ENCODE measurements around the gene GABRA4.

The GABRA4 gene

DNA sequence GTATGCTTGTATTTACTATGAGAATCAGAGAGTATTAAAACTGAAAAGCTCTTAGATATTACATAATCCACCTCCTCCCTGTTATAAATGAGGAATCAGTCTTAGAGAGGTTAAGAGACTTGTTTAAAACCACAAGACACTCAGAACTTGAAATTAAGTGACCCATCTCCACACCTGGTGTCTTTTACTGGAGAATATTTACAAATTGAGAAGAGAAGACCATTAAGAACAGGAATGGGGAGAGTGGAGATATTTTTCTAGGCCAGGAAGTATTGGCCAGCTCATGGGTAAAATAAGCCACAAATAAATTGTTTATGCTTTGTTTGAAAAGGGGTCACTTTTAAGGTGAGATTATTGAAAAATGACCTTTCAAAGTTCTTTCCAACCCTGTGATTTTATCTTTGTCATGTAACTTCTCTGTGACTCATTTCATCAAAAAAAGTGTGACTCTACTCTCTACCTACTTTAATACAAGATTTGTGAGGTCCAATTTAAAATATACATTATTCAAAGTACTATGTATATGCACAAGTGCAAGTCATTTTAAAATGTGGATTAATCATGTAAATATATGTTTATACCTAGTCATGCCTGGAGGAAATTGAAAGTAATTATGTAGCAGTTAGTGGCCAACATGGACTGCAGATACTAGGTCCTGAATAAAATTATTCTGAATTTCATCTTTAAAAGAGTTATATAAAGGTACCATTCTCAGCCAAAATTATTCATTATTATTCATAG is 68.4 kb downstream of the GABRA4 start (continued):
- TF ChIP-seq, protein P1, sequence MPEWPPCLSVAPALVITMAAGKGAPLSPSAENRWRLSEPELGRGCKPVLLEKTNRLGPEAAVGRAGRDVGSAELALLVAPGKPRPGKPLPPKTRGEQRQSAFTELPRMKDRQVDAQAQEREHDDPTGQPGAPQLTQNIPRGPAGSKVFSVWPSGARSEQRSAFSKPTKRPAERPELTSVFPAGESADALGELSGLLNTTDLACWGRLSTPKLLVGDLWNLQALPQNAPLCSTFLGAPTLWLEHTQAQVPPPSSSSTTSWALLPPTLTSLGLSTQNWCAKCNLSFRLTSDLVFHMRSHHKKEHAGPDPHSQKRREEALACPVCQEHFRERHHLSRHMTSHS (tag by site-specific recombination; IDR thresholded peaks at IDR 0.05) = no peak

DNA sequence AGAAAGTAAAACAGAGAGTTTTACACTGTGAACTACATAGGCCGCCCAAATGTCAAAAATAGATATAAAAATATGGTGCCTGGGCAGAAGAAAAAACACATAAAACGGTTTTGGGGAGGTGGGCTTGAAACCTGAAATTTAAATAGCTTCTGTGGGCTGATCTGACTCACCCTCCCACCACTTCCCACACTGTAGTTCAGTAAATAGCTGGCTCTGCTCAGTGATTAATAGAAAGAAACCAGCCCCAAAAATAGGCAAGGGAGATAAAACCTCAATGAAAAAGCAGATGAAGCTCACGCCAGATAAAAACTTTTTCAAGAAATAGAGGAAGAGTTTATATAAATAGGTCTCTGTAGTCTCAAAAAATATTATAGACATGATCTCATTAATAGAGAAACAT is 71.2 kb downstream of the GABRA4 start:
- Histone ChIP-seq H3K27ac (ENCODE audit: extremely low read depth, low read depth, low read length) (no peak overlapping the region), H3K36me3 (ENCODE audit: control insufficient read depth in 2 of 2, insufficient read depth in 1 of 2, low read length in 2 of 2) (no peaks in the 10 kb centered on the region), H3K9me3 (ENCODE audit: control insufficient read depth, insufficient read depth, low read depth, low read length) (no peaks in the 10 kb centered on the region), H3K4me3 (ENCODE audit: low read depth, low read length) (no peak overlapping the region), H3K4me1 (ENCODE audit: control insufficient read depth, insufficient read depth, low read length) (no peaks in the 10 kb centered on the region)
- CTCF ChIA-PET = no interaction called here
- no peak for TF ChIP-seq ZNF266 (tag by site-specific recombination; IDR thresholded peaks at IDR 0.05; ENCODE audit: low read depth)
- TF ChIP-seq KLF16 (tag by site-specific recombination; IDR thresholded peaks at IDR 0.05) = no peak
- no peak for TF ChIP-seq ZNF2 (tag by site-specific recombination; IDR thresholded peaks at IDR 0.05)
- TF ChIP-seq, protein P2, sequence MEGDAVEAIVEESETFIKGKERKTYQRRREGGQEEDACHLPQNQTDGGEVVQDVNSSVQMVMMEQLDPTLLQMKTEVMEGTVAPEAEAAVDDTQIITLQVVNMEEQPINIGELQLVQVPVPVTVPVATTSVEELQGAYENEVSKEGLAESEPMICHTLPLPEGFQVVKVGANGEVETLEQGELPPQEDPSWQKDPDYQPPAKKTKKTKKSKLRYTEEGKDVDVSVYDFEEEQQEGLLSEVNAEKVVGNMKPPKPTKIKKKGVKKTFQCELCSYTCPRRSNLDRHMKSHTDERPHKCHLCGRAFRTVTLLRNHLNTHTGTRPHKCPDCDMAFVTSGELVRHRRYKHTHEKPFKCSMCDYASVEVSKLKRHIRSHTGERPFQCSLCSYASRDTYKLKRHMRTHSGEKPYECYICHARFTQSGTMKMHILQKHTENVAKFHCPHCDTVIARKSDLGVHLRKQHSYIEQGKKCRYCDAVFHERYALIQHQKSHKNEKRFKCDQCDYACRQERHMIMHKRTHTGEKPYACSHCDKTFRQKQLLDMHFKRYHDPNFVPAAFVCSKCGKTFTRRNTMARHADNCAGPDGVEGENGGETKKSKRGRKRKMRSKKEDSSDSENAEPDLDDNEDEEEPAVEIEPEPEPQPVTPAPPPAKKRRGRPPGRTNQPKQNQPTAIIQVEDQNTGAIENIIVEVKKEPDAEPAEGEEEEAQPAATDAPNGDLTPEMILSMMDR (tag by site-specific recombination; IDR thresholded peaks at IDR 0.05) = no peak
- no peak for TF ChIP-seq ZNF335 (tag by site-specific recombination; conservative IDR thresholded peaks at IDR 0.05)
- TF ChIP-seq ZBTB20 (tag by site-specific recombination; IDR thresholded peaks at IDR 0.05) = no peak
- no peak for TF ChIP-seq ZSCAN16 (tag by site-specific recombination; IDR thresholded peaks at IDR 0.05)
- TF ChIP-seq ZNF350 (tag by site-specific recombination; IDR thresholded peaks at IDR 0.05) = no peak
- TF ChIP-seq ZNF658 (tag by site-specific recombination; IDR thresholded peaks at IDR 0.05) = no peak
- TF ChIP-seq ZNF423 (tag by site-specific recombination; IDR thresholded peaks at IDR 0.05) = no peak
- no peak for TF ChIP-seq ZNF140 (tag by site-specific recombination; IDR thresholded peaks at IDR 0.05)
- TF ChIP-seq, protein P3, sequence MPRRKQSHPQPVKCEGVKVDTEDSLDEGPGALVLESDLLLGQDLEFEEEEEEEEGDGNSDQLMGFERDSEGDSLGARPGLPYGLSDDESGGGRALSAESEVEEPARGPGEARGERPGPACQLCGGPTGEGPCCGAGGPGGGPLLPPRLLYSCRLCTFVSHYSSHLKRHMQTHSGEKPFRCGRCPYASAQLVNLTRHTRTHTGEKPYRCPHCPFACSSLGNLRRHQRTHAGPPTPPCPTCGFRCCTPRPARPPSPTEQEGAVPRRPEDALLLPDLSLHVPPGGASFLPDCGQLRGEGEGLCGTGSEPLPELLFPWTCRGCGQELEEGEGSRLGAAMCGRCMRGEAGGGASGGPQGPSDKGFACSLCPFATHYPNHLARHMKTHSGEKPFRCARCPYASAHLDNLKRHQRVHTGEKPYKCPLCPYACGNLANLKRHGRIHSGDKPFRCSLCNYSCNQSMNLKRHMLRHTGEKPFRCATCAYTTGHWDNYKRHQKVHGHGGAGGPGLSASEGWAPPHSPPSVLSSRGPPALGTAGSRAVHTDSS (tag by site-specific recombination; IDR thresholded peaks at IDR 0.05) = no peak
- no peak for TF ChIP-seq ZNF561 (tag by site-specific recombination; IDR thresholded peaks at IDR 0.05; ENCODE audit: borderline replicate concordance)
- TF ChIP-seq ZNF157 (tag by site-specific recombination; IDR thresholded peaks at IDR 0.05) = no peak
- TF ChIP-seq ZNF558 (tag by site-specific recombination; IDR thresholded peaks at IDR 0.05) = no peak
- TF ChIP-seq ZNF701 (tag by site-specific recombination; IDR thresholded peaks at IDR 0.05) = no peak
- no peak for TF ChIP-seq ZXDB (tag by site-specific recombination; IDR thresholded peaks at IDR 0.05)
- TF ChIP-seq ZNF302 (tag by site-specific recombination; IDR thresholded peaks at IDR 0.05; ENCODE audit: low read depth) = no peak
- TF ChIP-seq, protein P4, sequence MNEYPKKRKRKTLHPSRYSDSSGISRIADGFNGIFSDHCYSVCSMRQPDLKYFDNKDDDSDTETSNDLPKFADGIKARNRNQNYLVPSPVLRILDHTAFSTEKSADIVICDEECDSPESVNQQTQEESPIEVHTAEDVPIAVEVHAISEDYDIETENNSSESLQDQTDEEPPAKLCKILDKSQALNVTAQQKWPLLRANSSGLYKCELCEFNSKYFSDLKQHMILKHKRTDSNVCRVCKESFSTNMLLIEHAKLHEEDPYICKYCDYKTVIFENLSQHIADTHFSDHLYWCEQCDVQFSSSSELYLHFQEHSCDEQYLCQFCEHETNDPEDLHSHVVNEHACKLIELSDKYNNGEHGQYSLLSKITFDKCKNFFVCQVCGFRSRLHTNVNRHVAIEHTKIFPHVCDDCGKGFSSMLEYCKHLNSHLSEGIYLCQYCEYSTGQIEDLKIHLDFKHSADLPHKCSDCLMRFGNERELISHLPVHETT (tag by site-specific recombination; IDR thresholded peaks at IDR 0.05) = no peak
- TF ChIP-seq GLI2 (tag by site-specific recombination; IDR thresholded peaks at IDR 0.05; ENCODE audit: borderline replicate concordance, low read depth) = no peak
- POLR2A ChIA-PET = no interaction called here
